Activated T-cell treated with anti-CD3 and anti-CD28 coated beads for 4 hours (primary cell): ENCODE data around the gene SNRPA1.

Source experiments
- DNase-seq: peaks from one replicate; pipeline ENCODE4 v3.0.0-alpha.2; 2020

SNRPA1 gene

DNA sequence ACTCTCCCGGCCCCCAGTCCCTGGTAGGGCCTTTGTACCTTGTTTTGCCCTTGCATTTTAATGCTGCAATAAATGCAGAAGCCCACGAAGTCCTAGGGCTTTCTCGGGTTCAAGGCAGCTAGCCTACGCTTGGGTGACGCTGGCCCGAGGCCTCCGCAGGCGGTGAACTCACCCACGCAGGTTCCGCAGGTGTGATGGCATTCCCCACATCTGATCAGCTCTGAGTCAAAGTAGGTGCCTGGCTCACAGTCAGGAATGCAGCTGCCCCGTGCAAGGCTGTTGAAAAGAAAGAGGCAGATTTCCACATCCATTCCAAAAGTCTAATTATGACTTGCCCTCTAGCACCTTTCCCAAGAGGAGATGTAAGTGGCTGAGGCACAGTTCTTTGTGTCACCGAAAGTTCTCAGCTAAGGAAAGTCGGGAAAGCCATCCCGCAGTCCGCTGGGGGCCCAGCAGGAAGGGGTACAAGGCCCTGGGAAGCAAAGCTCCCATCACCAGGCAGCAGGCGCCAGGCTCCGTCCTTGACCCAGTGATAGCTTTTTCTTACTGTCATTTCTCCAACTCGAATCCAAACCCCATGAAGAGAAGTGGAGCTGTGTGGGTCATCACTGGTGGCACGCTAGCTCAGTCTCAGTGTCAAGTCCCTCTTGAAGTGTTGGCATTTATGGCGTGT lies 23.2 kb upstream of the SNRPA1 start:
- DNase-seq = no peak

DNA sequence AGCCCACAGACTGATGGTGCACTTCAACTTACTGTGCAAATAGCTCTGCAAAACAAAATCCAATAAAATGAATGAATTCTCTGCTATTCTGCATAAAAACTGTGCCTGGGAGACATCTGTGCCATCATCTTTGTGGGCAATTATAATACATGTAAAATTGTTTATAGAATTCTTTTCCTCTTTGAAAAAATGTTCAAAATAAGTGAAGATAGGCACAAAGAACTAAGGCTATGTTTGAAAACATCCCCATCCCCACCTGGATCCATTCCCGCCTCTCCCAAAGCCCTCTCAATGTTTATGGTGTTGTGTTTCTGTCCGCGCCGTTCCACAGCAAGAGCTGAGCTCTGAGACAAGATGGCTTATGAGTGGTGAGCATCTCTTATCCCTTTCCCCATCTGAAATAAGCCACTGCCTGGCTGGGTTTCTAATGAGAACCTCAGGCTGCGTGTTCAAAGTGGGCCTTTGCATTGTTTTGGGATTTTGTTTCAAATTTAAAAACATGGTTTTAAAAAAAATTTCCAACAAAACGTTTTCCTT lies 22.4 kb upstream of the SNRPA1 start:
- no peak for DNase-seq

DNA sequence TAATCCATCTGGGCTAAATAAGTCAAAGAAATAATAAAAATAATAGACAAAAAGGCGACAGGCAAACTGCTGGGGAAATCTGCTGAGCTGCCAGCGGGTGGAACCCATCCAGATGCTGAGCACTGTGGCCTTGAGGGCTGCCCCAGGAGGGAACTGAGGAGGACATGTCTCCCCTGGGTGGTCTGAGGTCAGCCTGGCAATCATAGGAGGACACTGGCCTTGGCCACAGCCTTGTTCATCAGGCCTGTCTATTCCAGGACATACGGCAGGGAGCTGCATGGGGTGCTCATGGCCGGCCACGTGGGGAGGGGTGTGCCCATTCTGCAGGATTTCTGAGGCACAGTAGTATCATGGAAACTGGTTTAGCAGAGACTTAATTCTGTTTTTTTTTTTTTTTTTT lies 21.5 kb upstream of the SNRPA1 start:
- no peak for DNase-seq

DNA sequence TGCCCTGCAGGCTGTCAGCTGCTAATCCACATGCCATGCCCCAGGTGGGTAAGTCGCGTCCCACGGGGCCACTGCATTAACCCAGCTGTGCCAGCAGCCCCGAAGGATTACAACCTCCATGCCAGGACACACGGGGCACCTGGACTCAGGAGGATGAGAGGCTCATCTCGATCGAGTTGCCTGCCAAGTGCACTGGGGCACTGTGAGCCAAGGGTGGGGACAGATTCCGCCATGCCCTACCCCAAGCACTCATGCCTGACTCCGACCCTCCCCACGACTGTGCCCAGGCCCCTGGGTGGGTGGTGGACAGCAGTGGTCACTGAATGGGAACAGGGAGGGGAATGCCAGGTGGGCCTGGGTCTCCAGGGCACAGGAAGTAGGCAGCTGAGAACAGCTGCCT lies 20.7 kb upstream of the SNRPA1 start:
- DNase-seq = no peak

DNA sequence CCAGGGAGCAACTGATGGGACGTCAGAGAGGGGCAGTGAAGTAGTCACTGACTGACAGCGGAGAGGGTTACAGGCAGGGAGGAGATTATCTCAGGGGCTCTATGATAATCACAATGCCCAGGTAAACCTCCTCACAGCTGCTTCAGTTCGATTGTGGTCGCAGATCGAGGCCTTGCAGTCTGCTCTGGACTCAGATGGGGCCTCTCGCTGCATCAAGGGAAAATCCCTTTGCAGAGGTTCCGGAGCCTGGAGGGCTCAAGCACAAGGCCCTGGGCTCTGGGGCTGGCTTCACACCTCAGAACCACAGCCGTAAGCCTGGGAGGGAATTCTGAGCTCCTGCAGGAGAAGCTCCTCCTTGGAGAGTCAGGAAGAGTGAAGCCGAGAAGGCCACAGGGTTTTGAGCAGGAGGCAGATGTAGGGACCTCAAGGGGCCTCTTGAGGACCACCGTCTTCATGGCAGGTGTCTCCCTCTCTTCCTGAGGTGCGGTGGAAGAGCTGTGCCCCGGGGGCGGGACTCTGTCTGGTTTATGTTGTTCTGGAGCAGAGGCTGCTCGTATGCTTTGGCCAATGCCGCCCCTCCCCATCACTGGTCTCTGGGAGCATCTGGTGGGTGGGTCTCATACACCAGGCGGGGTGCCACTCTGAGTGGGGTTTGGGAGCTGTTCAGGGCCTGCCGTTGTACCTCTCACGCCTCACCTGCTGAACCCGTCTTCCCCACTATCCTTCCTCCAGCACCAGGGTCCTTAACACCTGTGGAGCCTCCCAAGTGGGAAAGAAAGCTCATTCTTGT lies 19.5 kb upstream of the SNRPA1 start:
- no peak for DNase-seq

DNA sequence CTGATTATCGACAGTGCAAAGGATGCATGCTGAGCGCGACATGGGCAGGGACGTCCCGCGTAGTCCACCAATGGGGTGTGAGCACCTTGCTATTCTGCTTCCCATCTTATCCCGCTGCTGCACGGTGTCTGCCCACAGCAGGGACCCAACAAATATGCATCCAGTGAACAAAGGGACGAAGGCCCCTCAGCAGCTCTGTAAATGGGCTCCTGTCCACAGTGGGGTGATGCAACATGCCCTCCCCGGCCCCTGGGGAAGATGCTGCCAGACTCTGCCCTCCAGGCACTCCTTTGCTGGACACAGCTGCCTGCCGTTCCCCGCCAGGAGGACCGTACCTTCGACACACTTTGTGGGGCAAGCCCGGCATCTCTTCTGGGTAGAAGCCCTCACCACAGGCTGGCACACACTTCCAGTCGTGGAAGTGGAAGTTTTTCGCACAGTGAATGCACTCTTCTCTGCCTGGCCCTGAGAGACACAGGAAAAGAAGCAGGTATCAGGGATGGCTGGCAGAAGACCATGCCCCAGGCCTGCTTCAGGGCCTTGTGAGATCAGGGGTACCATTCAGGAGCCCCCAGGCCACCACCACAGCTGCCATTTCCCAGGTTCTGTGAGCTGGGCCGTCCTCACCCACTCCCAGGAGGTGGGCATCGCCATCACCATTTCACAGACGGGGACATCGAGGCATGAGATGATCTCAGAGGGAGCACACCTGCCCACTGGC lies 18.2 kb upstream of the SNRPA1 start:
- DNase-seq = no peak

DNA sequence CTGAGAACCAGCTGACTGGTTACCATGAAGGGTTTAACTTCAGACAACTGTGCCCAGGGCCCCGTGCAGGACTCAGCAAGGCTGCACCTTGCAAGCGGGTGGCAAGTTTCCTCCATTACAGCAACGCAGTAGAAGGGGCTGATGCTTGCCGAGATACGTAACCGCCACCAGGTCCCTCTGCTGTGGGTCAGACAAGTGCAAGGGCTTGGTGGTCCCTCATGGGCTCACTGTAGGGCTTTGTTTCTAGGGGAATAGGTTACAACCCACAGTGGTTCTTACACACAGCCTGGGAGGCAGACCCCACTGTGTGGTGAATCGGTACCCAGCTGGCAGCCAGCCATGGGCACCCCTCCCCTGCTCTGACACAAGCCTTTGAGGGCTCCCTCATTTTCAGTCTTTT lies 15.5 kb upstream of the SNRPA1 start:
- no peak for DNase-seq

DNA sequence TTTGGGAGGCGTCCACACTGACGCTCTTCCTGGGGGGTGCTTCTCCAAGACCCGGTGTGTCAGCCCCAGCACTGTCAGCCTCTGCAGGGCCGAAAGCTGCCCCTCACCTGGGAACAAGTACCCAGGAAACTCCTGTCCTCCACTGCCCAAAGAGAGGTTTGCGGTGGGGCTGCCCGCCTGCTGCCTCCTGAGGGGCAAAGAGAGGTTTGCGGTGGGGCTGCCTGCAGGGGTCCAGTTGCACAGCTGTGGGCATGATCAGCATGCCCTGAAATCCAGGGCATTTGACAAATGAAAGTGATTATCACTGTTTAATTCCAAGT lies 15.1 kb upstream of the SNRPA1 start:
- no peak for DNase-seq

DNA sequence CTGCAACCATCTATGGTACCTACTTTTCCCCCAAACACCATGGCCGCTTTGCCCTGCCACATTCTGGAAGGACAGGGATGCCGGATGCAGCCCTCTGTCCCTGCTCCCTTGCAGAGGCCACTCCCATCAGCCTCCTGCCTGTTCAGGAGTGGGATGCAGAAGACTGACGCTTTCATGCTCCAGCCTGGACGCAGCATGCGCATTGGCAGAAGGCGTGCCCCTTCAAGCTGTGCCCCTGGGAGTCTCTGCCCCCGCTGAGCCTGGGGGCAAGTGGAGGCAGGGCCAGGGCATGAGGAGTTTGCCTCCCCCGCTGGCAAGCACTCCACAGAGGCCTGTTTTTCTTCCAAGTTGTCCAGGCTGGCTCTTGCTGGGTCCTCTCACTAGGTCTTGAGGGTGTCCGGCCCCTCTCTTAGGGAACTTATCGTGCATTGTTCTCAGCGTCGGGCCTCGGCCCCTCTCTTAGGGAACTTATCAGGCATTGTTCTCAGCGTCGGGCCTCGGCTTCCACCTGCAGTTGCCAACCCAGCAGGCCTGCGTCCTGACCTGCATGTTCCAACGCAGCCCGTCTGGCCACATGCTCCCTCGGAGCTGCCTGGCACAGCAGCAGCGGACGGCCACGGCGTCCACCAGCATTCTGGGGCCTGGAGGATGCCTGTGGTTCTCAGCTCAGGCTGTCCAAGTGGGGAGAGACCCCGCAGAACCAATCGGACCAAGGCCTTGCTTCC lies 14.6 kb upstream of the SNRPA1 start:
- DNase-seq = no peak

DNA sequence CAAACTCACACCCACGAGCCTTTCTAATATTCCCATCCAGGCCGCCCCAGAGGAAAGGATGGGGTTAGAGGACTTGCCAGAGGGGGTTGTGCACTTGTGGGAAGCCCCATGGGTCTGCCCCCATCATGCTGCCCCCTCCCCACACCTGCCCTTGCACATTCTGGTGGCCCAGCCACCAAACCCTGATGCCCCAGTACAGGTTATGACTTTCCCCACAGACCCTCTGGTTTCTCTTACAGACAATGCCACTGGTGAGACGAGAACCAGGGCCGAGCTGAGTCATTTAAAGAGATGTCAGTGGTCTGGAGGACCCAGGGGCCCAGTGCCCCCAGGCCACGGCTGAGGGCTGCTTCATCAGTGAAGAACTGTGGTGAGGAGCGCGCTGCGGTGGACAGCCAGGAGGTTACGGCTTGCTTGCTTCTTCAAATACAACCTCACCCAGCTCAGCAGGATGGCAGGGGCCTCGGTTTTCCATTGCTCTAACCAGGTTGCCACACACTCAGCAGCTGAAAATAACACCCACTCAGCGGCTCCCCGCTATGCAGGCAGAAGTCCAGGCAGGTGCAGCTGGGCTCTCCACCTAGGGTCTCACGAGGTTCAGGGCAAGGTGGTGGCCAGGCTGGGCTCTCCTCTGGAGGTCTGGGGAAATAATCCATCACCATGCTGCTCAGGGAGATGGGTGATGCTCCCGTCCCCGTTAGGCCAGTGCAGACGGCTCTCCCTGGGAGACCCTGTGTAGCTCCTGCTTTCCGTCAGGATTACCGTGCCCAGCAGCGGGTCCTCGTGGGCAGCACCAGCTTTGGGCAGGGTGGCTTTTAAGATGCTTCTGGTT lies 13.8 kb upstream of the SNRPA1 start:
- no peak for DNase-seq

DNA sequence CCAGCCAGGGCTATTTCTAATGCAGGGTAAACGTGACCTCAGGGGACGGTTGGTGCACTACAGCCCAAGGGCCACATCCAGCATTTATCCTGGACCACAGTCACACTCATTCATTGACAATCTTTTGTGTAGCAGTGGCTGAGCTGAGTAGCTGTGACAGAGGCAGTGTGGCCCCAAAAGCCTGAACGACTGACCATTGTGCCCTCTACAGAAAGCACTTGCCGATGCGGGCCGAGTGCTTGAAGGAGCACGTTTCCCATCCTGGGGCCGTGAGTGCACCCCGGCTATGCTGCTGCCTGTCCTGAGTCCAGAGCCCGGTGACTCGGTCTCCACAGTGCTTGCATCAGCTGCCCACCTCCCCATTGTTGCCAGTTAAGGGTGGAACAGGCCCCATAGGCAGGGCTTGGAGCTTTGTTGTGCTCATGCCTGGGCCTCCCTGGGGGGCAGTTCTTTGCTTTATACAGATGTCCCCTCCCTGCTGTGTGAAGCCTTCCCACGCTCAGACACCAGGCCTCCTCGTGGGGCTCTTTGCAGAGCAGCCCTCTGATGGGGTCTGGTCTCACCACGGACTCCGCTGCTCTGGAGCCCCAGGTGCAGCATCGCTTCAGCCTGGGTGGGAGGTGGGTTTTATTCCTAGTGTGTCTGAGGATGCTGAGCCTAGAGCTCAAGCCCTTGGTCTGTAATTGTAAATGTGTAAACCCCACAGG lies 13.0 kb upstream of the SNRPA1 start:
- no peak for DNase-seq

DNA sequence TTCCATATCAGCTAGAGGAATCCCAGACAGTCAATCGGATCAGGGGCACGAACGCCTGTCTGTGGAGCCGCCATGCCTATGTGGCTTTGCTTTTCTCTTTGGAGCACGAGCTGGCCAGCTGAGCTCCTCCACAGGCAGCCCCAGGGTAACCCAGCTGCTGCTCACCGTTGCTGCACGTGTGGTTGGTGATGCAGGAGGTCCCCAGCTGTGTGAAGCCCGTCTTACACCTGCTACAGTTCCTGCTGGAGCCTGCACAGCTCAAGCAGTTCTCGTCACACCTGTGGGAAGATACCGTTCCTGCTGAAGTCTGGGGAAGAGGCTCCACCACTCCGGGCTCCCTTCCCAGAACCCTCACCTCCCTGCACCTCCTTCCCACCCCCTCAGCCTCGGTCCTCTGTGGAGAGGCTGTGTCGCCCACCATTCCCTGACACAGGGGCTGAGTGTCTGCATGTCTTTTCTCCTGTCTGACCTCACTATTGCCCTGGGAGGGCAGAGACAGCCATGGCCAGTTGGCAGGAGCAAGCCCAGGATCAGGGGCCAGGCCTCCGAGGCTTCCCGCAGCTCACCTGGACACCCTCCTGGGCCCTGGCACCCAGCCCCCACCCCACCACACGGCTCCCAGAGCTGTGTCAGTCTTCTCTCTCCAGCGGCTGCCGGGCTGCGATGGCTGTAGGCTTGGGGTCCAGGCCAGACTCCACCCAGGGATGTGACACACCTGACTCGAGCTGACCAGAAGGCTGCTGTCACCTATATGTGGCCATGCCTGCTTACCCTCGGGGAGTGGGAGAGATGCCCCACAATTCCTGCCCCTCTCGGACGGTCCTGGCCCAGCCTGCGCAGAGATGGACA lies 12.2 kb upstream of the SNRPA1 start:
- DNase-seq = no peak

DNA sequence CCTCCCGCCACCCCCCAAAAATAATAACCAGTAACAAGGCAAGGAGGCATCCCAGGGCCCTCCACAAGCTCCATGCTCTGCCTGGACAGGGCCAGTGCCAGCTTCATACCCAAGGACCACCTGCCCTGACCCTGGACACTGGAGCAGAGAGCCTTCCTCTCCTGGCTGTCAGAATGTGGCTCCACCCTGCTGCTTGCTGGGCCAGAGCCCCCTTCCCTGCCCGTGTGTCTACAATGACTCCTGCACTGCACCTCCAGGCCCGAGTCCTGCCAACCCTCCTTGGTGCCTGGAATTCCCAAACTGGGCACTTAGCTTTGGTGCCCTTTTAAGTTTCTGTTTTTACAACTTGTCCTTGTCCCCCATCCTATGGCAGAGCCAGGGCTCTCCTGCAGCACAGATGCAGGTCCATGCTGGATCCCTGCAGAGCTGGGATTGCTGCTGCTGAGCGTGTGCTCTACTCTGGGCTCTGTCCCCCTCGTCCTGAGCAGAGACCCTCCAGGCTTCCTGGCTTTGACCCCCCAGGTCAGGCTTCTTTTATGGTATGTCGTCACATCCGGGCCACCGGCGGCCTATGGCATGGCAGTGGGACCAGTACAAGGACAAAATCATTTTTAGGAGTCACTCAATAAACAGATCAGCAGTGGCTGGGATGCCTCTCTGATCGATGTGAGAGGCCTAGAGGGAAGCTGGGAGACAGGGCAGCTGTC lies 11.4 kb upstream of the SNRPA1 start:
- no peak for DNase-seq

DNA sequence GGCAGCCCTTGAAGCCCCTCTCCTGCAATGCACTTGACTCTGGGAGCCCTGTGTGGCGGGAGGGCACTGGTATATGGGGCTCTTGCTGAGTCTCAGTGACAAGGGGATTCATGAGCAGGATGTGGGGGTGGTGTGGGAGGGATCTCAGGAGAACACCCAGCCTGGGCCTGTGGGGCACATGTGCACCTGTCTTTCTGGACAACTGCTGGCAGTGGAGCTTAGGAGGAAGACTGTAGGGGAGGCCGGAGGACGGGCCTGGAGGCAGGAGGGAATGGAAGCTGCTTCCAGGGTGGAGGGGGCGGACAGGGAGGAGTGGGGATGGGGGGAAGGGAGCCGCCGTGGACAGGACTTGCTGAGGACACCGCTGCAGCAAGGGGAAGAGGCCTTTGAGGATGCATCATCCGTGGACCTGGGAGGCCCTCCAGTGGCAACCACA lies 10.8 kb upstream of the SNRPA1 start:
- no peak for DNase-seq

DNA sequence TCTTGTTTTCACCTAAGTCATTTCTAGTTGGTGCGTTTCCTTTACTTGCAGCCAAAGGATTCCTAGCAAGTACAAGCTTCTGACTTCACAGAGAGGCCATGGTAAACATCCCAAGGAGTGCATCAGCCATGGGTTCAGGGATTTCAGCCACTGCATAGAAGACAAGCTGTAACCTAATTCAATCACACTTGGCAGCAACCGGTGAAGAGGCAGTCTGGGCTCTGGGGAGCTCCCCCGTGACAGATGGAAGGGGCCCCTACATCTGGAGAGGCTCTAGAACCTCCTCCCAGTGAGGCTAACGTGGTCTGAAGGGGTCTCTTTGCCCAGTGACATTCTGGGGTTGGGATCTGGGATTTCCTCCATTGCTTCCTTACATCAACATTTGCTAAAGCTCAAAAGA lies 8.4 kb upstream of the SNRPA1 start:
- DNase-seq = no peak

DNA sequence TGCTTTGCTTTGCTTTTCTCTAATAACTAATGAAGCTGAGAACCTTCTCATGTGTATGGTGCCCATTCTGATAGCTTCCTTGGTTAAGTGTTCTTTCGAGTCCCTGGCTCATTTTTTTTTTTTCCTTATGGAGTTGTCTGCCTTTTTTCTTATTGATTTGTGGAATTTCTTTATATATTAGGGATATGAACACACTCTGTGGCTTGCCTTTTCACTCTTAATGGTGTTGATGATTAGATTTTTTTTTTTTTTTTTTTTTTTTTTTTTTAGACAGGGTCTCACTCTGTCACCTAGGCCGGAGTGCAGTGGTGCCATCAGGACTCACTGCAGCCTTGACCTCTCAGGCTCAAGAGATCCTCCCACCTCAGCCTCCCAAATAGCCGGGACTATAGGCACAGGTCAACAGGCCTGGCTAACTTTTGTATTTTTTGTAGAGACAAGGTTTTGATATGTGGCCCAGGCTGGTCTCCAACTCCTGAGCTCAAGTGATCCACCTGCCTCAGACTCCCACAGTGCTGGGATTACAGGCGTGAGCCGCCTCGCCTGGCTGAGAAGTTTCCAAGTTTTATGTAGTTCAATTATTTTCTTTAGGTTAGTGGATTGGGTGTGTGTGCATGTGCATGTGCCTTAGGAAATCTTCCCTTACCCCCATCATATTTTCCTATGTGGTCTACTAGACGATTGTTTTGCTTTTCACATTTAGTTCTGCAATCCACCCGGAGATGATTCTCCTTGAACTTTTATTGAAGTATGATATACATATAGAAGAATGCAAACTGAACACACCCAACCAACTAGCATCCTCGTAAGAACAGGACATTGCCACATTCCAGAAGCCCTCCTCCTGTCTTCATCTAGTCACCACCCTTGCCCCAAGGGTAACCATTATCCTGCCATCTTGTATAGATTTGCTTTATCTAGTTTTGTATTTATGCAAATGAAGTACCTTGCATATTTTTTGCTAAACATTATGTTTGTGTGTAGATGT lies 1.7 kb upstream of the SNRPA1 start:
- DNase-seq = no peak

DNA sequence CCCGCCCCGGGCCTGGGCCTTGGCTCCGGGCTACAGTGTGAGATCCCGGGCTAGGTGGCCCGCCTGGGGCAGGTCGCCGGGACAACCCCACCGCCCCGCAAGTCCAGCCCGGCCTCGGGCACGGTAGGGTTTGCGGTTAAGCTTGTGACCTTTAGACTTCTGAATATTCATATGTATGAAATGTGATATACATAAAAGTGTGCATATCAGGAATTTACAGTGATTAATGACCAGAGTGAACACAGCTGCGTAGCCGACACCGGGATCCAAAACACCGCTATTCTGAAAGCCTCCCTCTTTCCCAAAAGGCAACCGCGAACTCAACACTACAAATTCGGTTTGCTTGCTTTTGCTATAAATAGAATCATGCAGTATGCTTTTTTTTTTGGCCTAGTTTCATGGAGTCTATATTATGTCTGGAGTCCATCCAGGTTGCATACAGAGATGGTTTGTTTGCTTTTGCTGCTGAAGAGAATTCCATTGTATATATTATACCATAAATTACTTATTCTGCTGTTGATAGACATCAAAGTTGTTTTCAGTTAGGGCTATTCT lies 636 bp upstream of the SNRPA1 start:
- no peak for DNase-seq

DNA sequence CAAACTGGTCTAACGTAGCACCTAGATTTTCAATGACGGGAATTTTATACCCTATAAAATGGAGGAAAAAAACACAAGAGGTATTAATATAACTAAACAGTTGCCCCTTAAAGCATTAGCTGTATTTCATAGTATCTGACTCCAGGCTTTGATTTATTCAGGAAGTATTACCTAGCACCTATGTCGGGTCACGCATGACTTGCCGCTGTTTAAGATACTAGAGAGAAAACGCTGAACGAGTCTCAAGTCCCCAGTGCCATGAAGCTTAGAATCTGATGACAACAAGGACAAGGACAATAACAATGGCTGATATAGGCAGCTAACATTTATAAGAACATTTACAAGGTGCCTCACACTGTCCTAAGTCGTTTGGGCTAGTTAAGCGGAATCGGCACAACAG lies 1.9 kb downstream of the SNRPA1 start:
- no peak for DNase-seq
